Measurements from ENCODE around the gene PTPRO.
A peak's percentile ranks its signal among the peaks of the same experiment; 100 is the strongest.

Gene PTPRO

GRCh38 chr12:15446807-15447206 lies 124.5 kb downstream of the PTPRO start:
- DNase-seq (ENCODE audit: low spot score) = no peak

GRCh38 chr12:15453613-15454012 lies 131.3 kb downstream of the PTPRO start:
- no peak for DNase-seq (ENCODE audit: low spot score)

GRCh38 chr12:15458008-15458407 lies 135.7 kb downstream of the PTPRO start:
- no peak for DNase-seq (ENCODE audit: low spot score)

- DNase-seq (ENCODE audit: low spot score) = no peak
Measured at GRCh38 chr12:15468911-15469310, 146.6 kb downstream of the PTPRO start.

GRCh38 chr12:15469356-15469755 lies 147.0 kb downstream of the PTPRO start:
- DNase-seq (ENCODE audit: low spot score) = no peak

GRCh38 chr12:15472036-15472435 lies 149.7 kb downstream of the PTPRO start:
- DNase-seq (ENCODE audit: low spot score) = no peak

- peak; percentile 26 for DNase-seq (ENCODE audit: low spot score)
Measured at GRCh38 chr12:15474766-15475165, 152.5 kb downstream of the PTPRO start.

- DNase-seq (ENCODE audit: low spot score) = no peak
Measured at GRCh38 chr12:15477761-15478160, 155.5 kb downstream of the PTPRO start.

- DNase-seq (ENCODE audit: low spot score) = no peak
Measured at GRCh38 chr12:15481846-15482245, 159.5 kb downstream of the PTPRO start.

- DNase-seq (ENCODE audit: low spot score) = no peak
Measured at GRCh38 chr12:15485466-15485865, 163.2 kb downstream of the PTPRO start.

GRCh38 chr12:15486859-15487258 lies 164.6 kb downstream of the PTPRO start:
- DNase-seq (ENCODE audit: low spot score) = no peak

- DNase-seq (ENCODE audit: low spot score) = no peak
Measured at GRCh38 chr12:15488481-15488880, 166.2 kb downstream of the PTPRO start.

- DNase-seq (ENCODE audit: low spot score) = no peak
Measured at GRCh38 chr12:15494329-15495046, 172.2 kb downstream of the PTPRO start.

- DNase-seq (ENCODE audit: low spot score) = no peak
Measured at GRCh38 chr12:15495746-15496145, 173.4 kb downstream of the PTPRO start.

- DNase-seq (ENCODE audit: low spot score) = no peak
Measured at GRCh38 chr12:15496738-15497137, 174.4 kb downstream of the PTPRO start.

- DNase-seq (ENCODE audit: low spot score) = no peak
Measured at GRCh38 chr12:15497671-15498292, 175.5 kb downstream of the PTPRO start.

GRCh38 chr12:15502211-15502610 lies 179.9 kb downstream of the PTPRO start:
- DNase-seq (ENCODE audit: low spot score) = no peak

- DNase-seq (ENCODE audit: low spot score) = no peak
Measured at GRCh38 chr12:15505616-15506015, 183.3 kb downstream of the PTPRO start.

- no peak for DNase-seq (ENCODE audit: low spot score)
Measured at GRCh38 chr12:15515010-15515409, 192.7 kb downstream of the PTPRO start.

- no peak for DNase-seq (ENCODE audit: low spot score)
Measured at GRCh38 chr12:15520083-15520482, 197.8 kb downstream of the PTPRO start.

GRCh38 chr12:15520844-15521243 lies 198.5 kb downstream of the PTPRO start:
- no peak for DNase-seq (ENCODE audit: low spot score)

- peak; percentile 41 for DNase-seq (ENCODE audit: low spot score)
Measured at GRCh38 chr12:15522574-15523187, 200.4 kb downstream of the PTPRO start.

GRCh38 chr12:15525441-15525840 lies 203.1 kb downstream of the PTPRO start:
- no peak for DNase-seq (ENCODE audit: low spot score)

All from cerebellar cortex (tissue), 1 donor.